Measurements from ENCODE around the gene GASK1A.
"Not testable (repeated sequence)": the region's sequence is repeated elsewhere in the genome, so short reads cannot be mapped to it uniquely, and the experiment has no call there.

Gene GASK1A

GRCh38 chr3:42979044-42979972 is at the start of gene GASK1A:
Gene GASK1A (plus strand): TSS chr3:42979311. CDS start chr3:42979643, 332 bp downstream.
- DNase-seq (ENCODE audit: low read depth) = no peak

- DNase-seq (ENCODE audit: low read depth) = no peak
Measured at GRCh38 chr3:42934111-42934510, 45.0 kb upstream of the GASK1A start.

DNA sequence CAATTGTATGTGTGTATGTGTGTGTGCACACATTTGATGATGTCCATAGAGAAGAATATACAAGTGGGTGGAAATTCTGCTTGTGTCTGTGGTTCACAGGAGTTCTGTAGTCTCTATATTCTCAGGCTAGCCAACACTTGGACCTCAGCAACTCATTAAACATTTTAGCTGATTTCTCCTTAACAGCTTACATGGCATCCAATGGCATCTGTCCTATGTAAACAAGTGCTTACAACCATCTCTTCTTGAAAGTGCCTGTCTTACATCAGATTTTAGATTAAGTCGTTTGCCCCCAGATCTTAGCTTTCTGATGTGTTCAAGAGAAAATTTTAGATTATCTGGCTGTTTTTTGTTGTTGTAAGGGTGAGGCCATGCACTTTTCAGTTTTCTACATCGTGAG is 44.2 kb upstream of the GASK1A start:
- no peak for DNase-seq (ENCODE audit: low read depth)

GRCh38 chr3:42935472-42935871 is 43.6 kb upstream of the GASK1A start:
- no peak for DNase-seq (ENCODE audit: low read depth)

- DNase-seq (ENCODE audit: low read depth) = no peak
Measured at GRCh38 chr3:42936157-42936981, 42.7 kb upstream of the GASK1A start.

- no peak for DNase-seq (ENCODE audit: low read depth)
Measured at GRCh38 chr3:42937334-42937733, 41.8 kb upstream of the GASK1A start.

- DNase-seq (ENCODE audit: low read depth) = no peak
Measured at GRCh38 chr3:42942693-42943092, 36.4 kb upstream of the GASK1A start.

DNA sequence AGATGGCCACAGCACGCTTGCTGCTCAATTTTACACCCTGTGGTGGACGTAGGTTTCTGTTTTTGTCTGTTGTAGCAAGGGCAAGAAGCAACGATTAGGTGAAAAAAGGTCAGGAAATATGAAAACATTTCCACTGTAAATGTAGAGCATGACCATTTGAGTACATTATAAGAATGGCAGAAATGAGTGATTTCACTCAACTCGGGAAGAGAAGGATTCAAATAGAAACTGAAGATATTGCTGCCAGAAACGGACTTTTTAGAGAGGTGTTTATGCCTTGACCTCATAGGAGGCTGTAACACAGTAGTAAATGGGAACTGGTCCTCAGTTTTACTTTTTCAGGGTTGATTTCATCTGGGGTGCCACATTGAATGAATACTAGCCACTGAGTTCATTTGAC is 33.1 kb upstream of the GASK1A start:
- no peak for DNase-seq (ENCODE audit: low read depth)

DNA sequence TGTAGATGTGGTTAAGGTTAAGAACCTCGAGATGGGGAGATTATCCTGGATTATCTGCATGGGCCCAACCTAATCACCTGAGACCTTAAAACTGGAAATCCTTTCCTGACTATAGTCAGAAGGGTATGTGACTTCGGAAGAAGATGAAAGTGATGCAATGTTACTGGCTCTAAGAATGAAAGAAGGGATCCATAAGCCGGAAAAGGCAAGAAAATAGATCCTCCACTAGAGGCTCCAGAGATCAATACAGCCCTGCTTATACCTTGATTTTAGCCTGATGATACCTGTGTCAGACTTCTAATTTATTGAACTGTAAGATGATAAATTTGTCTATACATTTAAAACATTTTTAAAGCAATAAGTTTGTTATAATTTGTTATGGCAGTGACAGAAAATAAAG is 21.5 kb upstream of the GASK1A start:
- DNase-seq (ENCODE audit: low read depth) = no peak

DNA sequence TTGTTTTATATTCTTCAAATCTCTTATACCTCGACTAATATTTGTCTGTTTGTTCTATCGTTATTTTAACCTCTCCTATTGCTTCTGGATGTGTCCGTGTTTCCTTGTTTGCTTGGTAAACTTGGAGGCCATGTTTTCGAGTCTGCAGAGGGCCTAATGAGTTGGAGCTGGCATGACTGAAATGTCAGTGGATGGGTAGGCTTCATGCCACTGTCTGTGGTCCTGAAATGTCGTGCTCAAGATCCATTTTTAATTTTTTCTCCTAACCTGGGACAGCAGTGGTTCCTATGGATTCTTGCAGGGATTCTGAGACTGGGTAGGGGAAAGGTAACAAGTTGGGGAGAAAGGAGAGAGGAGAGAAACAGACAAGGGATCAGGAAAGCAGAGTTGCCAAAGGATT is 18.8 kb upstream of the GASK1A start:
- no peak for DNase-seq (ENCODE audit: low read depth)

- no peak for DNase-seq (ENCODE audit: low read depth)
Measured at GRCh38 chr3:42960786-42961185, 18.3 kb upstream of the GASK1A start.

DNA sequence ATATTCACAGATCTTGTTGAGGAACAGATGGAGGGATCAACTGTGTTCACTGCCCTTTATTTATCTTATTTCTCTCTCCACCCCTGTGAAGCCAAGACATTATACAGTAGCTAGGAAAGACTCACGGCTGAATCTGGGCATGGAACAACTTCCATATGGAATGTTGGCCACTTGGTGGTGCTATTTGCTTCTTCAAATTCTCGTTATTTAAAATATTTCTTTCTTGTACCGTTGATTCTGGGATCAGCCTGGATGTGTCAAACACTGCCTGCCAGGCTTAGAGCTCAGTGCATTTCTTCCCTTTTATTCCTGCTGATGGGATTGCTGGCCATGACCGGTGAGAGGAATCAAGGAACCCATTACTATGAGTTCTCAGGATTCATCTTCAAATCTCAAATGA is 17.5 kb upstream of the GASK1A start:
- DNase-seq (ENCODE audit: low read depth) = no peak

DNA sequence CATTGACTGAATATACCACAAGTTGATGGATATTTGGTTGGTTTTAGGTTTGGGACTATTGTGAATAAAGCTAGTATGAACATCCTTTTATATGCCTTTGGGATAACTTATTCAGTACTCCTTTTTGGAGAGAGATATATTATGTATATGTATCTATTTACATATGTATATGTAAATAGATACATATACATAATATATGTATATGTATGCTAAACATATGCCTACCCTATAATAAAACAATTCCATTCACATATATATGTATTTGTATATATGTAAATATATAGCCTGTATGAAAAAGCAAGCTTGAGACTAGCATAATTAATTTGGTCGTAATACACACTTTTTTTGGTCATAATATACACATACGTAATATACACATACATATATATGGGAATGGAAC is 15.8 kb upstream of the GASK1A start:
- DNase-seq (ENCODE audit: low read depth) = no peak

DNA sequence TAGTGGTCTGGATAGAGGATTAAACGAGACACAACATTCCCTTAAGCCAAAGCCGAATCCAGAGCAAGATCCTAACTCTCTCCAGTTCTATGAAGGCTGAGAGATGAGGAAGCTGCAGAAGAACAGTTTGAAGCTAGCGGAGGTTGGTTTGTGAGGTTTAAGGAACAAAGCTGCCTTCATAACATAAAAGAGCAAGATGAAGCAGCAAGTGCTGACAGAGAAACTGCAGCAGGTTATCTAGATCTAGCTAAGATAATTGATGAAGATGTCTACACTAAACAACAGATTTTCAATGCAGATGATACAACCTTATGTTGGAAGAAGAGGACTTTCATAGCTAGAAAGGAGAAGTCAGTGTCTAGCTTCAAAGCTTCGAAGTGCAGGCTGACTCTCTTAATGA is 14.8 kb upstream of the GASK1A start:
- no peak for DNase-seq (ENCODE audit: low read depth)

GRCh38 chr3:42970557-42970956 is 8.6 kb upstream of the GASK1A start:
- DNase-seq (ENCODE audit: low read depth) = no peak

DNA sequence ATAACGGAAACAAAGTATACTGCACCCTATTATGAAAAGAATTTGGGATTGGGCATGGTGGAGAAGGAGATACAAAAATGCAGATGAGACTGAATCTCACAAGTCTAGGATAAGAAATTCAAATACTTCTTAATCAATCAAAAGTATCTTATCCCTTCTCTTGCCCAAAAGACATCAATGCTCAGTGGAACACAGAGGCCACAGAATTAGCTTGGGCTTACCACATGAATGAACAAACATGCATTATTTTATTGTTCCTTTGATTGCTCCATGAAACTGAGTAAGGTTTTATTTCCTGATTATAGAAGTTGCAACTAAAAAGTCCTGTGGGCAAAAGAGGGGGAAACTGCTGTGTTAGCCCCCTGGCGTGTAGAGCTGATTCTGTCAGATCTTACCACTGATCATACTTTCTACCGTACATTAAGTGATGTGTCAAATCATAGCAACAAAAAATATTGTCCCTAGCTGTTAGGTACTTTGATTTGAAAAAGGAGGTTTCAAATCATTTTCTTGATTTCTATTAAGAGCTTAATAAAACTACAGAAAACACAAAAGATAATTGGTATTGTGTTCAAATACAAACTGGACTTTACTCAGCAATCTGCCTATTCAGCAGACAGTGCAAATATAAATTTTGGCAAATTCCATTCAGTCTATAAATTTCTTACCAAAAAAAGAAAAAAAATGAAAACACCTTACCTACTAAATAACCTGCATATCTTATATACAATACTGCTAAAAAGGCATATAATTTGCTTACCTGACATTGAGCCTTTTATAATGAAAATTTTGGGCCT is 7.9 kb upstream of the GASK1A start:
- DNase-seq (ENCODE audit: low read depth) = no peak

- not testable (repeated sequence) for DNase-seq (ENCODE audit: low read depth)
Measured at GRCh38 chr3:42974906-42975305, 4.2 kb upstream of the GASK1A start.

DNA sequence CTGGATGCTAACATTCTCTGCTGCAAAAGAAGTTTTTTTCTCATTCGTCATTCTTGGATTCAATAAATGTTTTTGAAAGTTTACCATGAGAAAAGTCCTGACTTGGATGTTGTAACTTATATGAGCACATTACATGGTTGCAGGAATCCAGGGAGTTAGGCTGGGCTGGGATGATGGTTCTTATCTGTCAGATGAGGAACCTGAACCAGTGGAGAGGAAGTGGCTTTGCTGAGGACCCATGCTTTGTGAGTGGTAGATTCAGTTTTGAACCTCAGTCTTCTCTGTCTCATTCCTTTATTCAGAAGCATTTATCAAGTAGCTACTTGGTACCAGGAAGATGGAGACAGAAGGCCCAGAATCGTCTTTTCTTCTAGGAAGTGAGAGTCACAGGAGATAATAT is 3.7 kb upstream of the GASK1A start:
- no peak for DNase-seq (ENCODE audit: low read depth)

DNA sequence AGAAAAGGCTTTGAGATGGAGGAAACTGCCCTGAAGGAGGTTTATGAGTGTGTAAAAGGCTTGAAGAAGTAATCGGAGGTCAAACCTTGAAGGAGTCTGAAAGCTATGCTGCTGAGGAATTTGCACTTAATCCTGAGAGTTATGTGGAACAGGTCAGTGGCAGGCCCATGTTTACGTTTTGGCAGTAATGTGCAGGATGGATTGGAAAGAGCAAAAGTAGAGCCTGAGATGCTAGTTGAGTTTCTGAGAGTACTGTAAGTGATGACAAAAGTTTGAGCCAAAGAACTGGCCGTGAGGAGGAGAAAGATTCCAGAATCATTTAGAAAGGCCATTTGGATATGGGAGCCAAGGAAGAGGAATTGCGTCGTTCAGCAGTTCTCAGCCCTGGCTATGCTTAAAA is 3.2 kb upstream of the GASK1A start:
- DNase-seq (ENCODE audit: low read depth) = no peak

DNA sequence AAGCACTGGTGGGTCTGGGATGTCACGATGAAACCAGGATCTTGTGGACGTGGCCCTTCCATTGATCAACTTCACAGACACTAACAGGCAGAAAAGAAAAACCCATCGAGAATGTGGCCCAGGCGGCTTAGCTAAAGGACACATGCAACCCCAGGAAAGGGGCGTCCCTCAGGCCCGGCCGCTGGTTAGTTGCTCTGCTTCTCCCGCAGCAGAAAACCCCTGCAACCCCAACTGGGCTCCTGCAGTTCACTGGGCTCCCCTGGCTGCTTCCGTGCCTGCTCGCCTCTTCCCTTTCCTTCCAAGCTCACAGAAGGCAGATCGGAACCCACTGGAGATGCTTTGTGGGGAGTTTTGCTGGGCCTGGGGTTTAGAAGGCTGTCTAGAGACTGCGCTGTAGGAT is 1.1 kb downstream of the GASK1A start:
- no peak for DNase-seq (ENCODE audit: low read depth)

GRCh38 chr3:42980909-42981308 is 1.8 kb downstream of the GASK1A start:
- no peak for DNase-seq (ENCODE audit: low read depth)

DNA sequence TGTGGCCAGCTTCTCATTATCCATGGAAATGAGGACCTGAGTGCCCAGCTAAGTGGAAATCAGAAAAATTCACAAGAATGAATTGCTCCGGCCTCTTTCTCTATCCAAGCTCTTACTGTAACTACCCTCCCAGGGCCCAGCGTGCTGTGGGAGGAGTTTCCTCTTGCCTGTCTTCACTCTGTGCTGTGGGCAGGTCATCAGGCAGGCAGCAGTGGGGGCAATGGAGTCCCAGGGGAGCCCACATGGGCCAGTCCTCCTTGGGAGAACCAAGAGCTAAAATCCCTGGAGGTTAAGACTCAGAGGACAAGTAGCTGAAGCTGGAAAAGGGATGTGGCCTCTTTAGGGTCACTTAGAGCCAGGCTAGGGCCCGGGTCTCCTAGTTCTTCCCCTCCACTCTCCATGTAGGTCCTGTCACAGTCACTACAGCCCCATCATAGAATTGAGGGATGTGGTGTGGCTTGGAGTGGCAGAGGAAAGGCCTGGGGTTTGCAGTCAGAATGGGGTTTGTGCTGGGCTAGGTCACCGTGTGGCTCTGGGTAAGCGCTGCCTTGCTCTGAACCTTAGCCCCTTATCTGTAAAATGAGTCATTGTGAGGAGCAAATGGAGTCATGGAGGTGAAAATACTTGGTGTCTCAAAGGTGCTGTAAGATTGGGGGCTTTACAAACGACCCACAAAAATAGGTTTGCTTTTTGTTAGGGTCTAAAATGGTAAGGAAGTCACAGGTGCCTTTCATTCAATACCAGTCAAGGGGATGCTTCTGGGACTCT is 3.7 kb downstream of the GASK1A start:
- no peak for DNase-seq (ENCODE audit: low read depth)

Data from activated T-helper 1 cell treated with Interleukin-2 at 50 U/mL for 16 hours (primary cell).